Caki2 (cell line): ENCODE measurements around the gene NPR2. TPM values are rescaled to one million over a fixed set of nuclear protein-coding genes. Genes with fewer than 3 reads are reported as not detected.

Experiments used
- DNase-seq: peaks from one replicate; pipeline ENCODE4 v3.0.0-alpha.2; 2015; ENCODE audit warnings: low read depth
- in situ Hi-C: cut with HindIII; loops from 2 replicates; pipeline ENCODE4 v1.10.0; 2016; ENCODE audit warnings: low sequenced_read_pairs, low pct_unique_long_range_greater_than_20kb, mixed read lengths
- total RNA-seq: library from RNA; depleted of rRNA; stranded (reverse); fragments of >200 nt; shearing (Covaris generic); gene quantifications from 2 replicates; pipeline ENCODE4 v1.2.3, GENCODE V29; 2014; ENCODE audit warnings: low replicate concordance

The NPR2 gene
- total RNA-seq, 1 experiment from 2014 or later: 2.0 TPM

- no peak for DNase-seq
- in situ Hi-C loops: no loop called here
Observed at GRCh38 chr9:35816708-35817107, 25.3 kb downstream of the NPR2 start.

- in situ Hi-C loops: no loop called here
Observed at GRCh38 chr9:35818341-35818740, 26.9 kb downstream of the NPR2 start.

GRCh38 chr9:35820076-35820475, 28.7 kb downstream of the NPR2 start:
- in situ Hi-C loops: no loop called here
- no peak for DNase-seq

More at GRCh38 chr9:35818341-35818740, 26.9 kb downstream of the NPR2 start:
- DNase-seq: no peak

GRCh38 chr9:35822926-35823325, 31.5 kb downstream of the NPR2 start:
- in situ Hi-C loops: no loop called here
- no peak for DNase-seq

GRCh38 chr9:35826071-35826701, 34.8 kb downstream of the NPR2 start:
- peak; percentile 50 for DNase-seq
- in situ Hi-C loops: no loop called here

- DNase-seq: no peak
- in situ Hi-C loops: no loop called here
Observed at GRCh38 chr9:35827486-35827885, 36.1 kb downstream of the NPR2 start.

- in situ Hi-C loops: no loop called here
- DNase-seq: no peak
Observed at GRCh38 chr9:35828716-35829083, 37.3 kb downstream of the NPR2 start, which contains the start of gene FAM221B. Gene FAM221B (minus strand): TSS chr9:35828732. CDS start chr9:35826161, 2,571 bp downstream.

GRCh38 chr9:35829084-35829763, 37.8 kb downstream of the NPR2 start, which contains the start of gene TMEM8B:
Gene TMEM8B (plus strand): TSS chr9:35829228. CDS start chr9:35829448, 220 bp downstream.
- DNase-seq: peak; percentile 58
- in situ Hi-C loops: no loop called here

- no peak for DNase-seq
- in situ Hi-C loops: no loop called here
Observed at GRCh38 chr9:35829764-35830096, 38.3 kb downstream of the NPR2 start.

GRCh38 chr9:35831040-35831439, 39.6 kb downstream of the NPR2 start:
- DNase-seq: no peak
- in situ Hi-C loops: no loop called here

- no peak for DNase-seq
- in situ Hi-C loops: no loop called here
Observed at GRCh38 chr9:35832814-35833213, 41.4 kb downstream of the NPR2 start.

- in situ Hi-C loops: no loop called here
- no peak for DNase-seq
Observed at GRCh38 chr9:35834260-35835215, 43.1 kb downstream of the NPR2 start.

GRCh38 chr9:35835216-35835632, 43.8 kb downstream of the NPR2 start:
- in situ Hi-C loops: no loop called here
- no peak for DNase-seq

GRCh38 chr9:35835766-35836165, 44.4 kb downstream of the NPR2 start:
- in situ Hi-C loops: no loop called here
- DNase-seq: no peak

- in situ Hi-C loops: no loop called here
- no peak for DNase-seq
Observed at GRCh38 chr9:35836595-35836994, 45.2 kb downstream of the NPR2 start.

- no peak for DNase-seq
- in situ Hi-C loops: no loop called here
Observed at GRCh38 chr9:35839926-35840325, 48.5 kb downstream of the NPR2 start.

GRCh38 chr9:35840881-35841644, 49.7 kb downstream of the NPR2 start:
- DNase-seq: no peak
- in situ Hi-C loops: no loop called here

GRCh38 chr9:35841645-35841900, 50.2 kb downstream of the NPR2 start:
- no peak for DNase-seq
- in situ Hi-C loops: no loop called here
